Measurements from ENCODE around the gene SLC17A3. TPM values are rescaled to one million over a fixed set of nuclear protein-coding genes. Genes with fewer than 3 reads are reported as not detected.

The SLC17A3 gene
- total and polyA plus RNA-seq, 9 of the 15 experiments (the other 6 are each of a cell fraction or from before 2014, with no cell fraction given): 0.04 to 0.08 TPM; not detected in 7

DNA sequence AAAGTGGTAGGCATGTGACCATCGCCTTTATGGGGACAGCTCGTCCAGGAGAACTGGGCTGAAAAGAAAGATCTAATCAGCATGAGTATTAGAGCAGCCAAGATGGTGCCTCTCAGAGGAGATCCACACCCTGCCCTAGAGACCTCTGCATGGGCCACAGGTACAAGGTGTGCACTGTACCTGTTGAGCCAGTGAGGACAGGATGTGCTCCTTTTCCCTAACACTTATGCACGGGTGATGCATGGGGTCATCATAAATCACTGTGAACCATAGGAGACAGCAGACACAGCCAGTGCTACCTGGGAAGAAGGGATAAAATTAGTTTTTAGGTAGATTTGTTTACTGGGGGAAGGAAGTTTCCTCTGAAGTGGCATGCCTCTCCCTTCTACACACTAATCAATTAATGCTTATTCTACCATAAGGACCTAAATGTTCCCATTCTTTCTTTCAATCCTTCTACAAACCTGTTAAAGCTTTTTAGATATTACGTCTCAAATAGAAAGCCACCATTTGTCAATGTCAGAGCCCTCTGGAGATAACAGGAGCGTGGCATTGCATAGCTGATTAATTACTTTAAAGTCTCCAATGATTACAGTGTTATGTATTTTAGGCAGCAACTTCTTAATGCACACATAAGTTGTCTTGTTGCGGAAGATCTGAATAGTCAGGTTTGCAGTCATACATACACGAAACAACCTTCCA lies 42.9 kb upstream of the SLC17A3 start (continued):
- TF ChIP-seq, protein P1, sequence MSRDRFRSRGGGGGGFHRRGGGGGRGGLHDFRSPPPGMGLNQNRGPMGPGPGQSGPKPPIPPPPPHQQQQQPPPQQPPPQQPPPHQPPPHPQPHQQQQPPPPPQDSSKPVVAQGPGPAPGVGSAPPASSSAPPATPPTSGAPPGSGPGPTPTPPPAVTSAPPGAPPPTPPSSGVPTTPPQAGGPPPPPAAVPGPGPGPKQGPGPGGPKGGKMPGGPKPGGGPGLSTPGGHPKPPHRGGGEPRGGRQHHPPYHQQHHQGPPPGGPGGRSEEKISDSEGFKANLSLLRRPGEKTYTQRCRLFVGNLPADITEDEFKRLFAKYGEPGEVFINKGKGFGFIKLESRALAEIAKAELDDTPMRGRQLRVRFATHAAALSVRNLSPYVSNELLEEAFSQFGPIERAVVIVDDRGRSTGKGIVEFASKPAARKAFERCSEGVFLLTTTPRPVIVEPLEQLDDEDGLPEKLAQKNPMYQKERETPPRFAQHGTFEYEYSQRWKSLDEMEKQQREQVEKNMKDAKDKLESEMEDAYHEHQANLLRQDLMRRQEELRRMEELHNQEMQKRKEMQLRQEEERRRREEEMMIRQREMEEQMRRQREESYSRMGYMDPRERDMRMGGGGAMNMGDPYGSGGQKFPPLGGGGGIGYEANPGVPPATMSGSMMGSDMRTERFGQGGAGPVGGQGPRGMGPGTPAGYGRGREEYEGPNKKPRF (IDR thresholded peaks at IDR 0.05; ENCODE audit: low read depth, low read length): no peak
- TF ChIP-seq JUND (IDR thresholded peaks at IDR 0.05; ENCODE audit: borderline replicate concordance, low read depth, low read length) (no peak), JUND (tag; IDR thresholded peaks at IDR 0.05; ENCODE audit: borderline replicate concordance, low read depth, low read length) (no peak), PYGO2 (tag; IDR thresholded peaks at IDR 0.05) (no peak), ZNF717 (CRISPR knock-in tag; IDR thresholded peaks at IDR 0.05) (no peak), ATF1 (CRISPR knock-in tag; IDR thresholded peaks at IDR 0.05) (no peak), ATF1 (tag; IDR thresholded peaks at IDR 0.05) (no peak), MEF2A (IDR thresholded peaks at IDR 0.05; ENCODE audit: control insufficient read depth, low read depth, low read length) (no peak)

- 8% methylated on average over 3 of the region's 3 CpGs for WGBS (ENCODE audit: insufficient coverage, low coverage, missing lambda C conversion rate)
- CTCF ChIA-PET (ENCODE audit: low intra/inter-chr PET ratio): no interaction called here
- H3K27me3 ChIP-seq (ENCODE audit: control insufficient read depth in 2 of 2, insufficient read depth in 2 of 2, low read length in 2 of 2): peaks cover 0 to 6% of the 10 kb centered on the region in 2 experiments; a peak in 1 of 5 replicates
- no peak overlapping the region for H2AFZ ChIP-seq (ENCODE audit: low read depth, low read length)
- H3K79me2 ChIP-seq (ENCODE audit: control insufficient read depth, insufficient read depth, low read length): no peaks in the 10 kb centered on the region
- ATAC-seq: no peak
- H3K36me3 ChIP-seq (ENCODE audit: control insufficient read depth, insufficient read depth, low read length): no peaks in the 10 kb centered on the region
- TF ChIP-seq CBFA2T3 (IDR thresholded peaks at IDR 0.05) (no peak), CEBPB (tag; IDR thresholded peaks at IDR 0.05) (peak; percentile 63), ESRRA (IDR thresholded peaks at IDR 0.05; ENCODE audit: borderline replicate concordance, low read depth) (peak; percentile 82), CEBPG (CRISPR knock-in tag; IDR thresholded peaks at IDR 0.05) (no peak), CEBPG (tag; conservative IDR thresholded peaks at IDR 0.05 in 1 of 2, IDR thresholded peaks at IDR 0.05 in 1 of 2) (peak; percentile 63 to 74; a peak in 3 of 4 replicates)
- in situ Hi-C loops (cut with MboI): no loop called here
- BruUV-seq (replicated peaks): no TSS peak
- no peak overlapping the region for H3K27ac ChIP-seq (ENCODE audit: extremely low read depth, low read depth, low read length)
- DNase-seq (ENCODE audit: extremely low read depth in 1 of 4, low spot score in 3 of 4): no peak
- POLR2A ChIA-PET: interaction anchor here (0.6 to 1.9 kb wide), 3 partner anchors 10 to 212 kb away, joined by 3 to 7 read pairs (median 4); no protein-coding TSS in a partner anchor
- H3K9me3 ChIP-seq (replicated peaks; ENCODE audit: control insufficient read depth, insufficient read depth, low read depth, low read length): no peaks in the 10 kb centered on the region
- intact Hi-C loops (cut with micrococcal nuclease): no loop called here
- no peak overlapping the region for H3K4me2 ChIP-seq (ENCODE audit: insufficient read depth, low read length)
- H3K9ac ChIP-seq (ENCODE audit: insufficient read depth in 1 of 2, low read depth in 2 of 2, low read length in 2 of 2): no peak overlapping the region
- no peak overlapping the region for H3K4me3 ChIP-seq
- no peaks in the 10 kb centered on the region for H3K9me1 ChIP-seq (ENCODE audit: control insufficient read depth, insufficient read depth, low read length)
- no peaks in the 10 kb centered on the region for H4K20me1 ChIP-seq (replicated peaks; ENCODE audit: control insufficient read depth, insufficient read depth, low read length)
- no peak for FAIRE-seq
- H3K4me1 ChIP-seq (replicated peaks in 1 of 2; ENCODE audit: control insufficient read depth in 2 of 2, insufficient read depth in 2 of 2, low read length in 2 of 2): peaks cover 0 to 2% of the 10 kb centered on the region in 2 experiments; a peak in 1 of 5 replicates
Measured at GRCh38 chr6:25916330-25916729, 42.3 kb upstream of the SLC17A3 start.
